NOMO-1 treated with DMSO at 0.1 percent for 48 hours (cell line): ENCODE measurements around the gene FAM234B.
A peak's percentile ranks its signal among the peaks of the same experiment; 100 is the strongest.
"Not testable (repeated sequence)": the region's sequence is repeated elsewhere in the genome, so short reads cannot be mapped to it uniquely, and the experiment has no call there.

Experiments used
- DNase-seq: peaks from one replicate; lab custom pipeline; 2025; ENCODE audit not compliant: unreplicated experiment; lab: John Stamatoyannopoulos, UW

The FAM234B gene

GRCh38 chr12:13053617-13054016 is 9.4 kb downstream of the FAM234B start:
- not testable (repeated sequence) for DNase-seq

GRCh38 chr12:13060581-13060980 is 16.4 kb downstream of the FAM234B start:
- DNase-seq: no peak

DNA sequence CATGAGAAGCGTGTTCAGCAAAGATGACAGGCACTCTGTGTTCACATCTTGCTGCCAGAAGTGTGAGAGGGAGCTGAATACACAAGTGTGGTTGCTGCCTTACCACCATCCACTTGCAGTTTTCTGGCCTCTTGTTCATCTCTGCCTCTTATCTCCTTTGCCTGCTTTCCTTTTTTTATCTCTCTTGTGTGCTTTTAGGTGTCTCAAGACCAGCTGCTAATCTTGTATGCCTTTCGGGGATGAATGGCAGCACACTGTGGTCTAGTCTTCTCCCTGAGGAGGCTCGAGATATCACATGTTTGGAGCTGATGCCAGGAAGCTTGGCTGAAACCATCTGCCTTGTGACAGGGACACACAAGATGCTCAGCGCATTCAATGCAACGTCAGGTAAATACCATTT is 17.2 kb downstream of the FAM234B start:
- no peak for DNase-seq

GRCh38 chr12:13062669-13063068 is 18.5 kb downstream of the FAM234B start:
- DNase-seq: no peak

DNA sequence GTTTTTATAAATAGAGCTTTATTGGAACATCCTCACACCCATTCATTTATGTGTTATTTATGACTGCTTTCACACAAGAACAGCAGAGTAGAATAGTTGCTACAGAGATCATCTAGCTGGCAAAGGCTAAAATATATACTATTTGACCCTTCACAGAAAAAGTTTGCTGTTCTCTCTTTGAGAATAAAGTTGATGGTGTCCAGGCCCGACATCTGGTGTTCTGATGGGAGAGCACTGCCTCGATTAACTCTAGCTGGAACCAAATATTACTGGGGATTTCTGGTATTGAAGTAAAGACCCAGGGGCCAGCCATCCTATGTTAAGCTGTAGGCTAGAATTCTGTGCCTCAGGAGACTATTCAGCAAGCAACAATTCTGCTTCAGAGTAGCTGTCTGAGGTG is 21.8 kb downstream of the FAM234B start:
- no peak for DNase-seq

DNA sequence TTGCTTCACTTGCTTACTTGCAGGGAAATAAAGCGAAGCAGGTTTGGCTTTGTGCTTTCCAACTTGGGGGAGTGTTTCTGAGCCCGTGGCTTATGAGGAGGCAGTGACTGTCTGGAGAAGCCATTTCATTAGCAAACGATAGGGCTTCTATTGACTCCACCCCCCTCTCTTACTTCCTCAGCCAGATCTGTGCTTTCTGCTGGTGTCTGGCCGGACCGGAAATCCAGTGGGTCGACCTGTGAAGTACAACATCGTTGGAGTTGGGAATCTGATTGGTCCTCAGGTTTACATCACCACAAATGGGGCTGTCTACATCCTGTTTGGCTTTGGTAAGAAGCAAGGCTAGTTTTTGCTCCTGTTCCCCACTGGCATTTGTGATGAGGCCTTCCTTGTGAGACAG is 22.3 kb downstream of the FAM234B start:
- no peak for DNase-seq

GRCh38 chr12:13067322-13067721 is 23.1 kb downstream of the FAM234B start:
- DNase-seq: no peak

GRCh38 chr12:13069380-13069779 is 25.2 kb downstream of the FAM234B start:
- no peak for DNase-seq

DNA sequence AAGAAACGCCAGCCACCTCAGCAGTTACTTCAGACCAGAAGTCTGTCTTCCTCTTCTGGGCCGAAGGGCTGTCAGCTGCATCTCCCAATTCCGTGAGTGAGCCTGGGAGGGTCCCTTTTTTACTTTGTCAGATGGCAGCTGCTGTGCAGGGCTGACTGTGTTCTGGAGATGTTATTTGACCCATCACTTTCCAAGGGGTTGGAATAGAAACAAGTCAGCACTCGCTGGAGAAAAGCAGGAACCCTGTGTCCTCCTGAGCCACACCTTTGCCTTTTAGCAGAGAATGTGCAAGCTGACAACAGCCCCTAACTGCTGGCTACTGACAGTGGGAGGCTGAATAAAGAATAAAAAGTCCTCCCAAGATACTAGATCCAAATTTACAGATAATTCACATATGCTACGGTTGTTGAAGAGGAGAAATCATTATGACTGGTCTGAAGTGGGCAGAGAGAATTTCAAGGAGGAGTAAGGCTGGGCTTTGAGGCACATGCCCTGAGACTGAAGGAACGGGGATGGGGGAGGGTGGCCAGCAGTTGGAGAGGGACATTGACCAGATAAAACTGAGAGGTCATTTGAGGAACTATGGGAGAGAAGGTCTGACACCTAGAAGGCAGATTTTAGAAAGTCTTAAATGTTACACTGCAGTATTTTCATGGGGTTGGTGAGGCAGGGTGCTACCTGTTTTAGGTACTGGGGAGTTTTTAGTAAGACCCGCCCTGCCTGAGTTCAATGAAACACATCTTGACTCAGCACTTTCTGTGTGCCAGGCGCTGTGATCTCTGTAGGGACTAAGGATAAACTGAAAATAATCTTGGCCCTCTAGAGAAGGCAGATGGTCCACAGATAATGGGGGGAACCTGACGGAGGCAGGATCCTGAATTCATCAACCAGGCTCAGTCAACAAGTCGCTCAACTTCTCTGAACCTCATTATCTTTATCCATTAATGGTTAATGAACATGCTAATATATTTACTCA is 27.4 kb downstream of the FAM234B start:
- no peak for DNase-seq

DNA sequence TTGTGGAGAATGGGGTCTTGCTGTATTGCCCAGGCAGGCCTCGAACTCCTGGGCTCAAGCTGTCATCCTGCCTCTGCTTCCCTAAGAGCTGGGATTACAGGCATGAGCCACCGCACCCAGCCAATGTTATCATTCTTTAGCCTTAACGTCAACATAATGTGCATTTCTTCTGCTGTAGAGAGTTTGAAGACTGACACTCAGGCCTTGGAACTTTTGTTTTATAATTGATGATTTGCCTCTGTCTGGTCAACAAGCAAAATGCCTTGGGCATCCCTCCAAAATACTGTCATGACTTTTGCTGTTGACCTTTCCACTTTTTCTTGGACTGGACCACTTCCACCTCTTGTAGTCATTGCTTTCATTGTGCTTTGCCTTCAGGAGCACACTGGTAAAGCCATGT is 29.0 kb downstream of the FAM234B start:
- DNase-seq: no peak

DNA sequence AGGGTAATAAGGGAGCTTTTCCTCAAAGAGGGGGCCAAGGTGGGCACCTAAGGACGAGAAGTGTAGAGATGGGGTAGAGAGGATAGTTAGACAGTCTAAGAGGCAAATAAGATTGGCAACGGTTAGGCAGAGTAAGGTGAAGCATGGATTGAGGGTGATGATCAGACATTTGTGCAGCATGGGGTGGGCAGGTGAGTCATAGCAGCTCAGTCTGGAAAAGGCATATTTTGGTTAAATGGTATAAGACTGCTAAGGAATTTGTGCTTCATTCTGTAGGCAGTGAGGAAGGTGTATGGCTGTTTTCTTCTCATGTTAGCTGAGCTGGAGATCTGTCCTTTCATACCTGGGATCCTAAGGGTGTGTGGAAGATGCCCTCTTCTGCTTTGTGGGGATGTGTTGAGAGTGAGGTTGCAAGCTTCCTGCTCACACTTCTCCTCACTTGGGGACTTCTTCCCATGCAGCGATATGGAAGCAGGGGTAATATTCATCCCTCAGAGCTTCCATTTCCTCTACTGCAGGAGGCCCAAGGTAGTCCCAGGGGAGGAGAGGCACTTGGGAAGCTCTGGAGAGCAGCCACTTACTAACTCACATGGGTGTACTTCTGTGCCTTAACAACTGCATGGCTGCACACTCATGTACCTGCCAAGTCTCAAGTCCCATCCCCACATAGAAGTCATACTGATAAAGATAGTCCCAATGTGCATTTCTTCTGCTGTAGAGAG is 30.4 kb downstream of the FAM234B start:
- DNase-seq: no peak

GRCh38 chr12:13075118-13075480 is 30.9 kb downstream of the FAM234B start:
- no peak for DNase-seq

DNA sequence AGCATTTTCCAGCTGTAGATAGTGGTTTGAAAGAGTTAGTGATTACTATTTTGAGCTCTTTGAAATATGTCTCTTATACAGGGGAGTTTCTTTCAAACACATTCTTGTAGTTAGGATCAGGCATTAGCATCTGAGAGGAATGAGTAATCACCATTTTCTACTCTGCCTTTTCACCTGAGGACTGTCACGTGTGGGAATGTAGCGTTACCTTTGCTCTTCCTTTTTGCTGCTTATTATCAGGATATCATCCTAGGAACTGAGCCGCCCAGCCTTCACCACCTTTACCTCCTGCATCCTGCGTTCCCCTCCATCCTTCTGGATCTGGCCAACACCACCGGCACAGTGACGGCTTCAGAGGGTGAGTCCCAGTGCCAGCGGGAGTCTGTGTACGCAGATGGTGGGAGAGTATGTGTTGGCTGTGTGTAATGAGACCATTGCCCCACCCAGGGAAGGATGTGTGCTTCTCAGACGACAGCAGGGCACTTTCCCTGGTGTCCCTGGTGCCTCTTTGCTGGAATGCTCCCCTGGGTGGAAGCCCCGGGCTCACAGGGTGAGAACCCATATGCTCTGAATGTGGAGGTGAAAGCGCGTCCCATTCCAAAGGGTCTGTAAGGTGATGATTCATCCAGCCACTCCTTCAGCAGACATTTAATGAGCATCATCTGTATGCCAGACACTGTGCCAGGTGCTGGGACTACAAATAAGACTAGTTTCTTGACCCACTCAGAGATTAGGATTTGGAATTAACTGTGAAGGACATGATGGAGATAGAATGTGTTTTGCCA is 31.8 kb downstream of the FAM234B start:
- no peak for DNase-seq

- DNase-seq: no peak
Observed at GRCh38 chr12:13079440-13079906, 35.3 kb downstream of the FAM234B start.

DNA sequence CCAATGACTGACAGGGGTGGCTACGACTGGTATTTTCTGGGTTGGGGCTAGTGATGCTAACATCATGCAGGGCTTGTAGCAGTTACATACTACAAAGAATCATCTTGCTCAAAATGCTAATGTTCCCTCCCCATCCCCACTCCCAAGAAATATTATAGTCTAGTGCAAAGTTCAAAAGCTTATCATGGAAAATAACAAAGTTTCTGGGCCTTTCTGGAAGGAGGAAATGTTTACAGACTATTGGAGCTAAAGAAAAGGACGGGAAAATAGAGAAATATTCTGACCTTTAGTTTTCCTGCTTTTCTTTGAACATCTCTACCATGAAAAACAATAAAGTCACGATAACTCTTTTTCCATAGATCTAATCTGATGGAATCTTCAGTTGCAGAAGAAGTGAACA is 36.1 kb downstream of the FAM234B start:
- DNase-seq: no peak

GRCh38 chr12:13082861-13083260 is 38.7 kb downstream of the FAM234B start:
- DNase-seq: peak; percentile 49

DNA sequence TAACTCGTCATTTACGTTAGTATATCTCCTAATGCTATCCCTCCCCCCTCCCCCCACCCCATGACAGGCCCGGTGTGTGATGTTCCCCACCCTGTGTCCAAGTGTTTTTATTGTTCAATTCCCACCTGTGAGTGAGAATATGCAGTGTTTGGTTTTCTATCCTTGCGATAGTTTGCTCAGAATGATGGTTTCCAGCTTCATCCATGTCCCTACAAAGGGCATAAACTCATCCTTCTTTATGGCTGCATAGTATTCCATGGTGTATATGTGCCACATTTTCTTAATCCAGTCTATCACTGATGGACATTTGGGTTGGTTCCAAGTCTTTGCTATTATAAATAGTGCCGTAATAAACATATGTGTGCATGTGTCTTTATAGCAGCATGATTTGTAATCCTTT is 39.5 kb downstream of the FAM234B start:
- DNase-seq: not testable (repeated sequence)

DNA sequence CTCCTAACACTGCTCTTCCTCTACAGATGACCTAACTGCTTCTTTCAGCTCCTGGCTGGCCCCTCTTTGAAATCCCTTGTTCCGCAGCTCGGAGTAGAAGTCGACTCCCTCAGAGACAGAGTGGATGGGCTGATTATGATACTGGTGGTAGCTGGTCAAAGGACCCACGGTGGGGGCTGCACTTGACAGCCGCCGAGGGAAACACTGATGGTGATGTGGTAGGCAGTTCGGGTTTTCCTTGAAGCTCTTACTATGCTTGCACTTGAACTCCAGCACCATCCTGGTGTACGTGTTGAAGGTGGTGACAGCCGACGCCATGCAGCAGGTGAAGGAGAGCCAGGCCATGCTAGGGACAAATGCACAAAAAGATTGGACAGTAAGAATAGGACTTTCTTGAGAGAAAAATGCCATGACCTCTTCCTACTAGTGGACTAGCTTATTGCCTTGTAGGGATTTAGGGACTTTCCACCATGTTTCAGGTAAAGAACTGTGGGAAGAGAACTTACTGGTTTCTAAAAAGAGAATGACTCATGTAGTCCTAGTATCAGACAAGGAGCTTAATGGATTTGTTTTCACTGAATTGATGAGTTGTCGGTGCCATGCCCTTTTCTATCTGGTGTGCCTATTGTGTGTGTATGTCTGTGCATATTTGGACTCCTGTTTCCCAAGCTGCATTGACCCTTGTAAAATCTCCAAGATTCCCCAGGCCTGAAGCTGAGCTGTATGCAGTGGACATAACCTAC is 40.9 kb downstream of the FAM234B start:
- no peak for DNase-seq

- no peak for DNase-seq
Observed at GRCh38 chr12:13085968-13086686, 41.9 kb downstream of the FAM234B start.

GRCh38 chr12:13087766-13088165 is 43.6 kb downstream of the FAM234B start:
- no peak for DNase-seq
